HG03045 (cell line): ENCODE measurements around the gene MC5R.
"Not testable (repeated sequence)": the region's sequence is repeated elsewhere in the genome, so short reads cannot be mapped to it uniquely, and the experiment has no call there.

Experiments
- ATAC-seq: cut with Tn5 transposase; IDR thresholded peaks from one replicate; pipeline ENCODE4 v1.9.1; 2021; ENCODE audit warnings: mild to moderate bottlenecking, moderate library complexity; ENCODE audit not compliant: unreplicated experiment

Gene MC5R

DNA sequence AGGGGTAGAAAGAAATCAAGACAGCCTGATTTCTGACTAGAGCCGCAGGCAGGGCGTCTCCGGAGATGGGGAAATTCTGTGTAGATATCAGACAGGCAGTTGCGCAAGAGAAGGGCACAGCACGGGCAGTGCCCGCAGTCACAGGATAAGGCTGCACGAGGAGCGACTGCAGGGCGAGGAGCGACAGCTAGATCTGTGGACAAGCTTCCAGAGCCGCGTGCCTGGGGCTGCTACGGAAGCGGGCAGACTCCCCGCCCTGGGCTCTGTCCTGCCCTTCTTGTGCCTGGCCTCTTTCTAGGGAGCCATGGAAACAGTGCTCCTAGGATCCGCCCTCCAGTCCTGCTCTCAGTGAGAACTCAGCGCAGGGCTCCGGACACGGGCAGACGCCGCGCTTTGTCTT lies 12.6 kb downstream of the MC5R start:
- ATAC-seq: no peak

DNA sequence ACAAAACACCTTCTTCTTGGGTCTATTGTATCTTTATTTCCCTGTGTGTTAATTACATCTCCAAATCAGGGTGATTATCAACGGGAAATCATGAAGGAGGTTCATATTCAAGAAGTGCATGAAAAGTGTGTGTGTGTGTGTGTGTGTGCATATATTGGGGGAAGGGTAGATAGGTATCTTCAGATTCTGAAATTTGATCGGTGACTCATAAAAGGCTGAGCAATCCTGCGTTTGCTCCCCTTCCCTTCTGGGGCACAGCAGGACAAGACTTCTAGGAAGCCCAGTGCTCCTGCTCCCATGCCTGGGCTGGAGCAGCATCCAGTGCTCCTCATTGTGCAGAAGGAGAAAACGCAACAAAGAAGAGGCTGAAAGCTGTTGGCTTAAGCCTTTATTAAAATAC lies 25.8 kb downstream of the MC5R start:
- no peak for ATAC-seq

DNA sequence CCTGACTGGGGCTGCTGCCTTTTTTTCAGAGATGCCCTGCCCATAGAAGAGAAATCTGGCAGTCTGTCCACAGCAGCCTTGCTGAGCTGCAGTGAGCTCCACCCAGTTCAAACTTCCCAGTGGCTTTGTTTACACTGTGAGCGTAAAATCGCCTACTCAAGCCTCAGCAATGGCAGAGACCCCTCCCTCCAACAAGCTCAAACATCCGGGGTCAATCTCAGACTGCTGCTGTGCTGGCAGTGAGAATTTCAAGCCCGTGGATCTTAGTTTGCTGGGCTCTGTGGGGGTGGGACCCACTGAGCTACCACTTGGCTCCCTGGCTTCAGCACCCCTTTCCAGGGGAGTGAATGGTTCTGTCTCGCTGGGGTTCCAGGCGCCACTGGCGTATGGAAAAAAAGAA lies 38.9 kb downstream of the MC5R start:
- ATAC-seq: not testable (repeated sequence)

GRCh38 chr18:13868501-13869271 lies 44.7 kb downstream of the MC5R start:
- no peak for ATAC-seq

DNA sequence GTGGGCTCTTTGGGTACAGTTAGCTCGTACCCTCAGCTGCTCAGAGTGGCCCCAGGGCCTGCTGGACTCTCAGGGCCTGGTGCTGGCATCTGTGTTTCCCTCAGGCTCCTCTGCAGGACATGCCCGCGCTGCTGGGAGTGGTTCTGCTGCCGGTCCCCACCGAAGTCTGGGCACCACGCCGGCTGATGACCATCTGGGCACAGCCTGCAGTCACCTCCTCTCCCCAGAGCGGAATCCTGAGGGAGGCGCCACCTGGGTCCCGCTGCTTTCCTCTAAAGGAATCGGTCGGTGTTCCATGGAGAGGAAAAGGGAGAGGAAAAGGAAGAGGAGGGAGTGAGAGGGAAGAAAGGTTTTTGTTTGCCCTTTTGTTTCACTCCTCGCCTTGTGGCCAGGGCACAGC lies 47.8 kb downstream of the MC5R start:
- ATAC-seq: no peak

DNA sequence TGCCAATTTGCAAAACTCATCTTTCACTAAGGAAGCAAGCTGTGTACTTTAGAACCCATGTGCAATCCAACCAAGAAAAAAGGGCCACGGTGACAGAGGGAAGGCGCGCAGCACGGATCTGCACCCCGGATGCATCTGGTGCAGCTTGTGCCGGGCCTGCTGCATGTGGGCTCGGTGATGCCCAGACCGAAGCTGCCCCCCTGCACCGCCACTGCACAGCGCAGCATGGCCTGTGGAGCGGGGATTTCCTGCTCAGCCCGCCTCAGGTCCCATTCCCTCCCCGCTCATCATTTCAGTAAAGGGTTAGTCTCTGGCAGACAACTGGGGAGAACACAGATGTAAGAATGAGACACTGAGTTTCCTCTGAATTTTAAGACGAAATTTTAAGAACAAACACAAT lies 48.4 kb downstream of the MC5R start:
- no peak for ATAC-seq

GRCh38 chr18:13872932-13873331 lies 49.0 kb downstream of the MC5R start:
- ATAC-seq: no peak

DNA sequence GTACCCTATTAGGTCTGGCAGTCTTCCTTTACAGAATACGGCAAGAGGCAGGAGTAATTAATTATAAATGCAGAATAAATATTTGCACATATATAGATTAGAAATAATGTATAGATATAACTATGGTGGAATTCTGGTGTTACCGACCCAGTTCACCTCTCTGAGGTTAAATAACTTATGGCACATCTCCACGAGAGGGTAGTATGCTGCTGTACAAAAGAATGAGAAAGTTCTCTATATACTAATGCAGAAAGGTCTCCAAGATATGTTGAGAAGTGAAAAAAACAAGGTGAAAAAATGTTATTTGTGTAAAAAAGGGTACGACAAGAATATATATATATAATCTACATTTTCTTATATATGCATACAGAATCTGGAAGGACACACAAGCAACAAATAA lies 50.6 kb downstream of the MC5R start:
- no peak for ATAC-seq
